CD8-positive, alpha-beta memory T cell (primary cell): ENCODE data around the gene TIMM50. TPM values are rescaled to one million over a fixed set of nuclear protein-coding genes. Genes with fewer than 3 reads are reported as not detected.

ENCODE experiments used
- CTCF ChIA-PET: fragments of 350-600 bp; sonication (Branson Sonifier 250); formaldehyde crosslinking; loops from one replicate; lab custom pipeline; 2021; ENCODE audit warnings: antibody characterized with exemption; lab: Charles Lee
- POLR2A ChIA-PET: fragments of 350-600 bp; sonication (Branson Sonifier 250); formaldehyde crosslinking; loops from one replicate; lab custom pipeline; 2021; ENCODE audit warnings: antibody characterized with exemption; lab: Charles Lee
- DNase-seq, 5 donors: peaks; one replicate each; pipeline versions ENCODE4 v3.0.0 to v3.0.0-alpha.2; 2020 to 2022; ENCODE audit warnings: mixed read lengths in 1 of 5
- H3K27ac ChIP-seq: one replicate; pipeline ENCODE4 v1.7.0; 2013; ENCODE audit warnings: low read depth, mild to moderate bottlenecking, low read length, moderate library complexity
- H3K27me3 ChIP-seq: 2 replicates; pipeline ENCODE4 v1.7.0; 2013; ENCODE audit warnings: low read length, mild to moderate bottlenecking; ENCODE audit not compliant: insufficient read depth, poor library complexity, severe bottlenecking
- H3K36me3 ChIP-seq: 2 replicates; pipeline ENCODE4 v1.7.0; 2013; ENCODE audit warnings: mild to moderate bottlenecking, low read length, moderate library complexity; ENCODE audit not compliant: insufficient read depth
- H3K4me1 ChIP-seq: 2 replicates; pipeline ENCODE4 v1.7.0; 2013; ENCODE audit warnings: mild to moderate bottlenecking, low read length, moderate library complexity; ENCODE audit not compliant: insufficient read depth
- H3K4me3 ChIP-seq: 2 replicates; pipeline ENCODE4 v1.7.0; 2013; ENCODE audit warnings: mild to moderate bottlenecking, low read length
- H3K9me3 ChIP-seq: 2 replicates; pipeline ENCODE4 v1.7.0; 2013; ENCODE audit warnings: mild to moderate bottlenecking, low read length
- H3K27ac Mint-ChIP-seq, 8 donors: one replicate each; pipeline ENCODE4 v1.8.0; 2020 to 2021; ENCODE audit warnings: mixed read lengths in 8 of 8, mild to moderate bottlenecking in 6 of 8, inconsistent platforms in 3 of 8, moderate library complexity in 3 of 8
- H3K27me3 Mint-ChIP-seq, 2 donors: one replicate each; pipeline ENCODE4 v1.8.0; 2020 to 2021; ENCODE audit warnings: mixed read lengths in 2 of 2, mild to moderate bottlenecking in 1 of 2, moderate library complexity in 1 of 2
- H3K36me3 Mint-ChIP-seq, 3 donors: one replicate each; pipeline ENCODE4 v1.8.0; 2020 to 2021; ENCODE audit warnings: mixed read lengths in 3 of 3, inconsistent platforms in 1 of 3, mild to moderate bottlenecking in 1 of 3
- H3K4me1 Mint-ChIP-seq, 3 donors: one replicate each; pipeline ENCODE4 v1.8.0; 2020 to 2021; ENCODE audit warnings: mixed read lengths in 3 of 3, inconsistent platforms in 1 of 3, mild to moderate bottlenecking in 1 of 3
- H3K4me3 Mint-ChIP-seq, 7 donors: one replicate each; pipeline ENCODE4 v1.8.0; 2020 to 2021; ENCODE audit warnings: mixed read lengths in 7 of 7, mild to moderate bottlenecking in 6 of 7, moderate library complexity in 4 of 7, inconsistent platforms in 2 of 7
- H3K9me3 Mint-ChIP-seq, 5 donors: one replicate each; pipeline ENCODE4 v1.8.0; 2020 to 2022; ENCODE audit warnings: mixed read lengths in 5 of 5, mild to moderate bottlenecking in 3 of 5, moderate library complexity in 2 of 5, inconsistent platforms in 1 of 5
- polyA plus RNA-seq: library from polyadenylated mRNA; unstranded; fragments of 300-500 nt; fragmentation: Illumina TruSeq; gene quantifications from one replicate; pipeline ENCODE4 v1.2.3, GENCODE V29; 2021
- total RNA-seq, 2 experiments: library from RNA; stranded (reverse); gene quantifications; one replicate each; pipeline ENCODE4 v1.2.3, GENCODE V29; 2021

Gene TIMM50
- total and polyA plus RNA-seq, 3 experiments from 2014 or later: 47.3 to 137 (median 131) TPM

- H3K4me1 Mint-ChIP-seq: peaks cover 26 to 41% (median 30%) of the 10 kb centered on the region in 3 donors
- peaks cover 25% of the 10 kb centered on the region for H3K4me1 ChIP-seq
- no peak overlapping the region for H3K4me3 ChIP-seq
- ChIA-PET CTCF (interaction anchor here (0.8 to 2.1 kb wide), 9 partner anchors 11 to 112 kb away, joined by 3 to 11 read pairs (median 4); partner anchors contain the start of genes EID2B, PAF1, SELENOV and SUPT5H), POLR2A (interaction anchor here (0.9 kb wide), 1 partner anchor 62 kb away, joined by 4 read pairs; no protein-coding TSS in a partner anchor)
- H3K27ac ChIP-seq: no peak overlapping the region
- H3K9me3 ChIP-seq: no peaks in the 10 kb centered on the region
- peak overlapping the region in 4 of 8 donors; percentile 38 to 66 (median 52) for H3K27ac Mint-ChIP-seq
- peaks cover 50 to 72% of the 10 kb centered on the region in 2 donors for H3K27me3 Mint-ChIP-seq
- H3K27me3 ChIP-seq: peaks cover 31% of the 10 kb centered on the region
- DNase-seq: peak; percentile 68 to 82 (median 75)
- H3K4me3 Mint-ChIP-seq: peak overlapping the region in 2 of 7 donors; percentile 46 to 52
- H3K36me3 Mint-ChIP-seq: no peaks in the 10 kb centered on the region
- H3K36me3 ChIP-seq: no peaks in the 10 kb centered on the region
- H3K9me3 Mint-ChIP-seq: peaks cover 0 to 7% (median 0%) of the 10 kb centered on the region in 5 donors
These were observed 22.2 kb downstream of the TIMM50 start for GRCh38 chr19:39502640-39503417.

GRCh38 chr19:39506598-39506943 is 25.9 kb downstream of the TIMM50 start:
- Mint-ChIP-seq H3K27me3 (peaks cover 35 to 59% of the 10 kb centered on the region in 2 donors), H3K4me1 (peaks cover 16 to 22% (median 18%) of the 10 kb centered on the region in 3 donors), H3K27ac (peak overlapping the region in 1 of 8 donors; percentile 66), H3K36me3 (no peaks in the 10 kb centered on the region), H3K9me3 (peaks cover 0 to 6% (median 0%) of the 10 kb centered on the region in 5 donors), H3K4me3 (peak overlapping the region; percentile 30 to 69 (median 66))
- POLR2A ChIA-PET: no interaction called here
- no peak for DNase-seq
- Histone ChIP-seq H3K4me3 (no peak overlapping the region), H3K36me3 (no peaks in the 10 kb centered on the region), H3K27ac (no peak overlapping the region), H3K9me3 (no peaks in the 10 kb centered on the region), H3K27me3 (peaks cover 8% of the 10 kb centered on the region), H3K4me1 (peaks cover 14% of the 10 kb centered on the region)
- CTCF ChIA-PET: interaction anchor here (1.4 kb wide), 1 partner anchor 13 kb away, joined by 4 read pairs; no protein-coding TSS in a partner anchor

- ChIA-PET POLR2A (no interaction called here), CTCF (interaction anchor here (1.4 kb wide), 1 partner anchor 12 kb away, joined by 4 read pairs; no protein-coding TSS in a partner anchor)
- H3K4me1 ChIP-seq: peaks cover 14% of the 10 kb centered on the region
- peak overlapping the region; percentile 34 for H3K4me3 ChIP-seq
- Mint-ChIP-seq H3K36me3 (no peaks in the 10 kb centered on the region), H3K4me1 (peaks cover 16 to 22% (median 18%) of the 10 kb centered on the region in 3 donors), H3K27me3 (peaks cover 35 to 60% of the 10 kb centered on the region in 2 donors), H3K27ac (no peak overlapping the region), H3K4me3 (peak overlapping the region; percentile 69 to 84 (median 79)), H3K9me3 (peaks cover 0 to 6% (median 0%) of the 10 kb centered on the region in 5 donors)
- H3K9me3 ChIP-seq: no peaks in the 10 kb centered on the region
- H3K27me3 ChIP-seq: peaks cover 5% of the 10 kb centered on the region
- H3K36me3 ChIP-seq: no peaks in the 10 kb centered on the region
- DNase-seq: peak in 3 of 5 donors; percentile 23 to 57 (median 35)
- no peak overlapping the region for H3K27ac ChIP-seq
These were observed 26.5 kb downstream of the TIMM50 start for GRCh38 chr19:39506944-39507714.

- H3K4me3 ChIP-seq: peak overlapping the region; percentile 34
- peaks cover 36 to 64% of the 10 kb centered on the region in 2 donors for H3K27me3 Mint-ChIP-seq
- H3K9me3 ChIP-seq: no peaks in the 10 kb centered on the region
- H3K36me3 ChIP-seq: no peaks in the 10 kb centered on the region
- H3K27ac Mint-ChIP-seq: peak overlapping the region in 1 of 8 donors; percentile 7
- H3K27me3 ChIP-seq: peaks cover 5% of the 10 kb centered on the region
- H3K27ac ChIP-seq: no peak overlapping the region
- H3K4me1 ChIP-seq: peaks cover 14% of the 10 kb centered on the region
- no peaks in the 10 kb centered on the region for H3K36me3 Mint-ChIP-seq
- DNase-seq: no peak
- H3K9me3 Mint-ChIP-seq: peaks cover 0 to 6% (median 0%) of the 10 kb centered on the region in 5 donors
- POLR2A ChIA-PET: no interaction called here
- H3K4me1 Mint-ChIP-seq: peaks cover 16 to 22% (median 18%) of the 10 kb centered on the region in 3 donors
- CTCF ChIA-PET: interaction anchor here (1.4 kb wide), 1 partner anchor 12 kb away, joined by 4 read pairs; no protein-coding TSS in a partner anchor
- H3K4me3 Mint-ChIP-seq: peak overlapping the region; percentile 69 to 84 (median 79)
These were observed 27.2 kb downstream of the TIMM50 start for GRCh38 chr19:39507715-39508364.

- no peaks in the 10 kb centered on the region for H3K36me3 Mint-ChIP-seq
- CTCF ChIA-PET: no interaction called here
These were observed 28.0 kb downstream of the TIMM50 start for GRCh38 chr19:39508629-39509028.

GRCh38 chr19:39509233-39509632 is 28.6 kb downstream of the TIMM50 start:
- Histone ChIP-seq H3K4me3 (no peak overlapping the region), H3K36me3 (no peaks in the 10 kb centered on the region), H3K27ac (no peak overlapping the region), H3K27me3 (peaks cover 15% of the 10 kb centered on the region), H3K9me3 (no peaks in the 10 kb centered on the region), H3K4me1 (peaks cover 8% of the 10 kb centered on the region)
- CTCF ChIA-PET: no interaction called here
- Mint-ChIP-seq H3K4me1 (peaks cover 10 to 19% (median 18%) of the 10 kb centered on the region in 3 donors), H3K27ac (no peak overlapping the region), H3K36me3 (no peaks in the 10 kb centered on the region), H3K9me3 (peaks cover 0 to 6% (median 0%) of the 10 kb centered on the region in 5 donors), H3K27me3 (peaks cover 40 to 63% of the 10 kb centered on the region in 2 donors), H3K4me3 (no peak overlapping the region)
- POLR2A ChIA-PET: no interaction called here
- no peak for DNase-seq

More at GRCh38 chr19:39508629-39509028, 28.0 kb downstream of the TIMM50 start:
- H3K27ac Mint-ChIP-seq: no peak overlapping the region
- Histone ChIP-seq H3K4me1 (peaks cover 8% of the 10 kb centered on the region), H3K27me3 (peaks cover 12% of the 10 kb centered on the region), H3K4me3 (no peak overlapping the region), H3K9me3 (no peaks in the 10 kb centered on the region), H3K36me3 (no peaks in the 10 kb centered on the region), H3K27ac (no peak overlapping the region)
- no peak for DNase-seq
- peaks cover 10 to 18% (median 16%) of the 10 kb centered on the region in 3 donors for H3K4me1 Mint-ChIP-seq
- H3K9me3 Mint-ChIP-seq: peaks cover 0 to 6% (median 0%) of the 10 kb centered on the region in 5 donors
- peak overlapping the region in 2 of 7 donors; percentile 54 to 75 for H3K4me3 Mint-ChIP-seq
- H3K27me3 Mint-ChIP-seq: peaks cover 39 to 63% of the 10 kb centered on the region in 2 donors
- POLR2A ChIA-PET: no interaction called here

GRCh38 chr19:39512988-39513387 is 32.4 kb downstream of the TIMM50 start:
- Mint-ChIP-seq H3K9me3 (peaks cover 0 to under 1% (median 0%) of the 10 kb centered on the region in 5 donors), H3K4me3 (no peak overlapping the region), H3K27ac (no peak overlapping the region), H3K27me3 (peaks cover 54 to 65% of the 10 kb centered on the region in 2 donors), H3K36me3 (peaks cover 0 to 4% (median 0%) of the 10 kb centered on the region in 3 donors), H3K4me1 (peaks cover 10 to 27% (median 15%) of the 10 kb centered on the region in 3 donors)
- Histone ChIP-seq H3K9me3 (no peaks in the 10 kb centered on the region), H3K4me3 (no peak overlapping the region), H3K36me3 (no peaks in the 10 kb centered on the region), H3K27ac (no peak overlapping the region), H3K27me3 (peaks cover 41% of the 10 kb centered on the region), H3K4me1 (peaks cover 18% of the 10 kb centered on the region)
- POLR2A ChIA-PET: no interaction called here
- DNase-seq: no peak
- CTCF ChIA-PET: interaction anchor here (0.9 kb wide), 1 partner anchor 19 kb away, joined by 3 read pairs; the partner anchor contains the start of gene EID2B
